Activated CD4-positive, alpha-beta T cell treated with anti-CD3 and anti-CD28 coated beads, Interleukin-2, Interleukin-6, amounts not matched to agents 100 ng/mL and 50 ng/mL, durations not matched to agents 16 hours and 8 hours (primary cell): ENCODE measurements around the gene SEC14L3.

Source experiments
- DNase-seq: peaks from one replicate; pipeline ENCODE4 v3.0.0-alpha.2; 2020

SEC14L3 gene

GRCh38 chr22:30441088-30441487 lies 30.7 kb downstream of the SEC14L3 start:
- no peak for DNase-seq

- no peak for DNase-seq
These were observed 32.0 kb downstream of the SEC14L3 start for GRCh38 chr22:30439836-30440235.

GRCh38 chr22:30439226-30439625 lies 32.6 kb downstream of the SEC14L3 start:
- no peak for DNase-seq

GRCh38 chr22:30438559-30438958 lies 33.3 kb downstream of the SEC14L3 start:
- no peak for DNase-seq

- DNase-seq = no peak
These were observed 35.6 kb downstream of the SEC14L3 start for GRCh38 chr22:30436196-30436595.

- DNase-seq = peak; percentile 89
These were observed 36.1 kb downstream of the SEC14L3 start for GRCh38 chr22:30435674-30436126.

- DNase-seq = no peak
These were observed 37.0 kb downstream of the SEC14L3 start for GRCh38 chr22:30434843-30435242.

- no peak for DNase-seq
These were observed 38.0 kb downstream of the SEC14L3 start for GRCh38 chr22:30433773-30434172.

GRCh38 chr22:30433227-30433626 lies 38.6 kb downstream of the SEC14L3 start:
- DNase-seq = no peak

- DNase-seq = no peak
These were observed 39.3 kb downstream of the SEC14L3 start for GRCh38 chr22:30432520-30432919.

- DNase-seq = no peak
These were observed 39.7 kb downstream of the SEC14L3 start for GRCh38 chr22:30432096-30432495.

- no peak for DNase-seq
These were observed 40.9 kb downstream of the SEC14L3 start for GRCh38 chr22:30430933-30431332.

- no peak for DNase-seq
These were observed 41.9 kb downstream of the SEC14L3 start for GRCh38 chr22:30429887-30430286.

GRCh38 chr22:30427871-30428270 lies 43.9 kb downstream of the SEC14L3 start:
- DNase-seq = no peak

- peak; percentile 94 for DNase-seq
These were observed 45.1 kb downstream of the SEC14L3 start for GRCh38 chr22:30426388-30427353.

GRCh38 chr22:30425616-30426387 lies 46.0 kb downstream of the SEC14L3 start, which contains the start of gene MTFP1:
Gene MTFP1 (plus strand): TSS chr22:30425768. CDS start chr22:30425880, 112 bp downstream.
- peak; percentile 70 for DNase-seq

GRCh38 chr22:30425327-30425615 lies 46.5 kb downstream of the SEC14L3 start:
- DNase-seq = no peak

- peak; percentile 53 for DNase-seq
These were observed 47.1 kb downstream of the SEC14L3 start for GRCh38 chr22:30424534-30425326.

GRCh38 chr22:30423959-30424533 lies 47.8 kb downstream of the SEC14L3 start:
- DNase-seq = peak; percentile 100

GRCh38 chr22:30423301-30423958 lies 48.4 kb downstream of the SEC14L3 start:
- DNase-seq = peak; percentile 57

- DNase-seq = peak; percentile 55
These were observed 49.1 kb downstream of the SEC14L3 start for GRCh38 chr22:30422481-30423300.
